ENCODE measurements around the gene DAD1.
A peak's percentile ranks its signal among the peaks of the same experiment; 100 is the strongest.
"Not testable (repeated sequence)": the region's sequence is repeated elsewhere in the genome, so short reads cannot be mapped to it uniquely, and the experiment has no call there.

The DAD1 gene

DNA sequence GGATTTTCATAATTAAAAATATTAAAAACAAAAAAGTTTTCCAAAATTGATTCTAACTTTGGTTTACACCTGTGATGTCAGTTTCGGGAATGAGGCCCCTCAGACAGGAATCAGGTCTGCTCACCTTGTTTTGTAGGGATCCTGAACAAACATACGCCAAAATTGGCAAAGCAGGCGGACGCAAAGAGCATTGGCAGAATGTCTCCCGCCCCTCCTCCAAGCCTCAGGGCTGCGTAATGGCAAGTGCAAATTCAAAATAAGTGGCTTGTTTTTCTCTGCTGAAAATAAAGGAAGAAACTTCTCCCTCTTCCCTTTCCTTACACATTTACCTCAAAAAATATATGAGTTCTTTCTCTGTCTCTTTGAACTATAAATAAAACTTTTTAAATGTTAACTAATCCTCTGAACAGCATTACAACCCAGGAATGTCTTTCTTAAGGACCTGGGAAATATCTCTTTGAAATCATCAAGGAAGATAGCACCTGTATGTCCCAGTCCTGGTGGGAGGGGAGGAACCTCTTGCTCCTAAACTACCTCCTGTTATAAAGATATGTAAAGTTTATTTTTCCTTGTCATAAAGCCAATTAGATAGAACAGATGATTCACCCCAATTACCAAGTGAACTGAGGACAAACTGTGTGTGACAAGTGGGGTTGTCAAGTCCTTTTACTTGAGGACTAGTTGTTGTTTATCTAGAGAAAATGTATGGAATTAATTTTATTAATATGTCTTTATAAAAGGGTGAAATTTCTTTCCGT, 38.7 kb upstream of the DAD1 start:
- intact Hi-C loops (cut with DNase I; ENCODE audit: low total_unique reads), result no loop called here
- H3K4me1 ChIP-seq, result no peaks in the 10 kb centered on the region
- H3K4me3 ChIP-seq, result no peak overlapping the region
- no peaks in the 10 kb centered on the region for H3K9me3 ChIP-seq
- no peaks in the 10 kb centered on the region for H3K36me3 ChIP-seq
- no peaks in the 10 kb centered on the region for H3K27me3 ChIP-seq
- no peak for DNase-seq
- TF ChIP-seq, protein P1, sequence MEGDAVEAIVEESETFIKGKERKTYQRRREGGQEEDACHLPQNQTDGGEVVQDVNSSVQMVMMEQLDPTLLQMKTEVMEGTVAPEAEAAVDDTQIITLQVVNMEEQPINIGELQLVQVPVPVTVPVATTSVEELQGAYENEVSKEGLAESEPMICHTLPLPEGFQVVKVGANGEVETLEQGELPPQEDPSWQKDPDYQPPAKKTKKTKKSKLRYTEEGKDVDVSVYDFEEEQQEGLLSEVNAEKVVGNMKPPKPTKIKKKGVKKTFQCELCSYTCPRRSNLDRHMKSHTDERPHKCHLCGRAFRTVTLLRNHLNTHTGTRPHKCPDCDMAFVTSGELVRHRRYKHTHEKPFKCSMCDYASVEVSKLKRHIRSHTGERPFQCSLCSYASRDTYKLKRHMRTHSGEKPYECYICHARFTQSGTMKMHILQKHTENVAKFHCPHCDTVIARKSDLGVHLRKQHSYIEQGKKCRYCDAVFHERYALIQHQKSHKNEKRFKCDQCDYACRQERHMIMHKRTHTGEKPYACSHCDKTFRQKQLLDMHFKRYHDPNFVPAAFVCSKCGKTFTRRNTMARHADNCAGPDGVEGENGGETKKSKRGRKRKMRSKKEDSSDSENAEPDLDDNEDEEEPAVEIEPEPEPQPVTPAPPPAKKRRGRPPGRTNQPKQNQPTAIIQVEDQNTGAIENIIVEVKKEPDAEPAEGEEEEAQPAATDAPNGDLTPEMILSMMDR (IDR thresholded peaks at IDR 0.05), result no peak
- no peak overlapping the region for H3K27ac ChIP-seq

DNA sequence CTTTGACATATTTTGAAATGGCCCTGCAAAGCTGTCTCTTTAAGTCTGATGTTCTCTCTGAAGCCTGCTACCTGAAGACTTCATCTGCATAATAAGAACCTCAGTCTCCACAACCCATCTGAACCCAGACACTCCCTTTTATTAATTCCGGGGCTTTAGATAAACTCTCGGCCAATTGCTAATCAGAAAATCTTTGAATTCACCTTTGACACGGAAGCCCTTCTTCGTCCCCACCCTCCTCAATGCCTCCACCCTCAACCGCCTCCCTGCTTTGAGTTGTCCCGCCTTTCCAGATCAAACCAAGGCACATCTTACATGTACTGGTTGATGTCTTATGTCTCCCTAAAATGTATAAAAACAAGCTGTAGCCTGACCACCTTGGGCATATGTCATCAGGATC, 37.6 kb upstream of the DAD1 start:
- H3K4me3 ChIP-seq, result no peak overlapping the region
- intact Hi-C loops (cut with DNase I; ENCODE audit: low total_unique reads), result no loop called here
- TF ChIP-seq, protein P1 (IDR thresholded peaks at IDR 0.05), result no peak

DNA sequence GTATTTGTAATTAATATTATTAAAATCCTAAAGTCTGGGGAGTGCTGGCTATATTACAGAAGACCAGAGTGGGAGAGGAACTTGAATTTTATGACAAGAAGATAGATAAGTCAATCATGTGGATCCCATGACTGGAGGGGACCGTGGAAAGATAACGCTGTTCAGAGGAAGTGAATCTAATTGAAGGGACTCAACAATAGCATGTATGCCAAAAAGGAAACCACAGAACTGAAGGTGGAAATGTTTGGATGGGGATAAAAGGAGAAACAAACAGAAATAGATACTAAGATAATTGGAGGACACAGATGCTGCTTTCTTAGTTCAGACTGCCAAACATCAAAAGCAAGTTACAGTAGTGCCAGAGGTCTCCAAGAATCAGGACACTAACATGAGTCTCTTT, 34.0 kb upstream of the DAD1 start:
- H3K27me3 ChIP-seq, result no peaks in the 10 kb centered on the region
- H3K4me3 ChIP-seq, result no peak overlapping the region
- TF ChIP-seq, protein P1 (IDR thresholded peaks at IDR 0.05), result no peak
- no peak overlapping the region for H3K27ac ChIP-seq
- H3K36me3 ChIP-seq, result no peaks in the 10 kb centered on the region
- H3K4me1 ChIP-seq, result no peaks in the 10 kb centered on the region
- intact Hi-C loops (cut with DNase I; ENCODE audit: low total_unique reads), result no loop called here
- H3K9me3 ChIP-seq, result no peaks in the 10 kb centered on the region
- DNase-seq, result no peak

More for the DNA sequence above, 37.6 kb upstream of the DAD1 start:
- no peaks in the 10 kb centered on the region for H3K36me3 ChIP-seq
- no peaks in the 10 kb centered on the region for H3K27me3 ChIP-seq
- no peak for DNase-seq
- no peak overlapping the region for H3K27ac ChIP-seq
- H3K9me3 ChIP-seq, result no peaks in the 10 kb centered on the region
- H3K4me1 ChIP-seq, result no peaks in the 10 kb centered on the region

DNA sequence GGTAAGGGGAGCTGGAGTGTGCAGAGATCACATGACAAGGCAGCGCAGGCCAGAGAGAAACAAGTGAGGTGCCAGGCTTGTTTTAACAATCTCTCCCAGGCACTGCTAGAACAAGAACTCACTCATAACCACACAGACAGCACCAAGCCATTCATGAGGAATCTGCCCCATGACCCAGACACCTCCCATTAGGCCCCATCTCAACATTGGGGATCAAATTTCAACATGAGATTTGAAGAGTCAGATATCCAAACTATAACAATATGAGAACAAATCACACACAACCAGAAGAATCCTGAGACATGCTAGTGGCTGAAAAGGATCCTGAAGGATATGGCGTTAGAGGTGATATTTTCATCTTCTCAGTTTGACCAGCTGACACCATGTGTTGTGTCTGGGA, 33.2 kb upstream of the DAD1 start:
- H3K27me3 ChIP-seq, result no peaks in the 10 kb centered on the region
- no peaks in the 10 kb centered on the region for H3K36me3 ChIP-seq
- TF ChIP-seq, protein P1 (IDR thresholded peaks at IDR 0.05), result no peak
- H3K4me1 ChIP-seq, result no peaks in the 10 kb centered on the region
- H3K27ac ChIP-seq, result no peak overlapping the region
- intact Hi-C loops (cut with DNase I; ENCODE audit: low total_unique reads), result no loop called here
- DNase-seq, result no peak
- H3K4me3 ChIP-seq, result no peak overlapping the region
- no peaks in the 10 kb centered on the region for H3K9me3 ChIP-seq

DNA sequence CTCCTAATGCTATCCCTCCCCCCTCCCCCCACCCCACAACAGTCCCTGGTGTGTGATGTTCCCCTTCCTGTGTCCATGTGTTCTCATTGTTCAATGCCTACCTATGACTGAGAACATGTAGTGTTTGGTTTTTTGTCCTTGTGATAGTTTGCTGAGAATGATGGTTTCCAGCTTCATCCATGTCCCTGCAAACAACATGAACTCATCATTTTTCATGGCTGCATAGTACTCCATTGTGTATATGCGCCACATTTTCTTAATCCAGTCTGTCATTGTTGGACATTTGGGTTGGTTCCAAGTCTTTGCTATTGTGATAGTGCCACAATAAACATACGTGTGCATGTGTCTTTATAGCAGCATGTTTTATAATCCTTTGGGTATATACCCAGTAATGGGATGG, 26.7 kb upstream of the DAD1 start:
- H3K4me1 ChIP-seq, result peaks cover 0 to 22% (median 14%) of the 10 kb centered on the region in 4 donors
- intact Hi-C loops (cut with DNase I; ENCODE audit: low total_unique reads); DNase-seq; H3K27me3 ChIP-seq; H3K4me3 ChIP-seq; H3K9me3 ChIP-seq; H3K27ac ChIP-seq: not testable (repeated sequence)
- peaks cover 11 to 17% (median 14%) of the 10 kb centered on the region in 3 donors for H3K36me3 ChIP-seq

DNA sequence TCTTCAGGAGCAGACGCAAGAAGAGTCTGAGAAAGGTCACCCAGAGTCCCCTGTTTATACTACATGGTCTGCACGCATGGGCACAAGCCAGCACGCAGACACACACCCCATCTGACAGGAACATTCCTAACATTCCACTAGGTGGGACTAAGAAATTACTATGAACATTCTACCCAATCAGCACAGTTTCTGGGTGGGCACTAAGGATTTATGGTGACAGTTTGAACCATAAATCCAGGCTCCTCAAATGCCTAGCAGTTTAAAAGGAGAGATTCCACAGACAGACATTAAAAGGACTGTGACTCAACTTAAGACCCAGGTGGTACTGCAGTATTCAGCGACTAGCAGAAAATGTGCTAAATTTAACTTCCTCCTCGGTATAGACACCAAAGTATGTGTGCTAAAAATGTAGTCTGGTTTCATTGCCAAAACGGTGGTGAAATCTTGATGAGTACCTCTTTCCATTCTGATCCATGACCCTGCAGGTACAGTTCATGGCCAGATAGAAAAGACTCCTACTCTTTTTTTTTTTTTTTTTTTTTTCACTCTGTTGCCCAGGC, 25.3 kb upstream of the DAD1 start:
- intact Hi-C loops (cut with DNase I; ENCODE audit: low total_unique reads), result no loop called here
- H3K4me3 ChIP-seq, result no peak overlapping the region
- no peaks in the 10 kb centered on the region for H3K9me3 ChIP-seq
- H3K4me1 ChIP-seq, result peaks cover 0 to 22% (median 14%) of the 10 kb centered on the region in 4 donors
- H3K27ac ChIP-seq, result peak overlapping the region; percentile 55 to 65
- DNase-seq, result no peak
- H3K27me3 ChIP-seq, result no peaks in the 10 kb centered on the region
- H3K36me3 ChIP-seq, result peaks cover 25 to 32% (median 28%) of the 10 kb centered on the region in 3 donors
- TF ChIP-seq, protein P1 (IDR thresholded peaks at IDR 0.05), result no peak
